Panc1 (cell line): ENCODE measurements around the gene CMTM4. TPM values are rescaled to one million over a fixed set of nuclear protein-coding genes. Genes with fewer than 3 reads are reported as not detected.

ENCODE experiments used
- ATAC-seq: fragments of 200-7000 bp; cut with Tn5 transposase; 2 replicates; pipeline ENCODE4 v1.9.1; 2020; ENCODE audit warnings: mild to moderate bottlenecking, moderate library complexity
- BruUV-seq: library from RNA; stranded (reverse); fragments of 400-500 nt; replicated peaks from 2 replicates; lab custom pipeline; 2021; lab: Mats Ljungman, UMichigan
- CTCF ChIA-PET: fragments of 300-600 bp; sonication (Branson Sonifier 250); formaldehyde crosslinking; loops from one replicate; lab custom pipeline; 2022; ENCODE audit warnings: antibody characterized with exemption; lab: Charles Lee
- POLR2A ChIA-PET: fragments of 300-600 bp; sonication (Branson Sonifier 250); formaldehyde crosslinking; loops from one replicate; lab custom pipeline; 2022; ENCODE audit warnings: antibody characterized with exemption; lab: Charles Lee
- DNase-seq: peaks from one replicate; pipeline ENCODE4 v3.0.0-alpha.2; 2010; ENCODE audit warnings: low read depth, low spot score
- H3K27ac ChIP-seq: 2 replicates; pipeline ENCODE4 v1.5.1; 2011; ENCODE audit warnings: mild to moderate bottlenecking, low read length, inconsistent platforms
- H3K27me3 ChIP-seq: fragments of 200-500 bp; sonication (Bioruptor generic); 2 replicates; pipeline ENCODE4 v1.6.0; 2014; ENCODE audit warnings: low read length, inconsistent platforms; ENCODE audit not compliant: control insufficient read depth, insufficient read depth
- H3K36me3 ChIP-seq: fragments of 200-500 bp; sonication (Bioruptor generic); 2 replicates; pipeline ENCODE4 v1.5.1; 2014; ENCODE audit warnings: inconsistent platforms, mild to moderate bottlenecking, low read length, moderate library complexity; ENCODE audit not compliant: control insufficient read depth, insufficient read depth
- H3K4me1 ChIP-seq: 2 replicates; pipeline ENCODE4 v1.5.1; 2011; ENCODE audit warnings: inconsistent platforms, mild to moderate bottlenecking, low read length, moderate library complexity; ENCODE audit not compliant: control insufficient read depth, insufficient read depth
- H3K4me3 ChIP-seq, 2 experiments: 2 replicates each; pipeline ENCODE4 v1.5.1; 2011 to 2012; ENCODE audit warnings: low read depth in 2 of 2, low read length in 2 of 2, mild to moderate bottlenecking in 2 of 2, inconsistent platforms in 1 of 2, moderate library complexity in 1 of 2
- H3K9me3 ChIP-seq: fragments of 200-500 bp; sonication (Bioruptor generic); 2 replicates; pipeline ENCODE4 v1.5.1; 2014; ENCODE audit warnings: low read depth, mild to moderate bottlenecking, inconsistent platforms, low read length, moderate library complexity; ENCODE audit not compliant: control insufficient read depth, insufficient read depth
- POLR2AphosphoS5 ChIP-seq: IDR thresholded peaks from 2 replicates; pipeline ENCODE4 v1.6.1; 2012; ENCODE audit warnings: mild to moderate bottlenecking, low read depth, low read length, moderate library complexity
- SIN3A ChIP-seq: IDR thresholded peaks from 2 replicates; pipeline ENCODE4 v1.6.1; 2012; ENCODE audit warnings: low read depth, mild to moderate bottlenecking, low read length, moderate library complexity, borderline replicate concordance; ENCODE audit not compliant: insufficient read depth
- TCF7L2 ChIP-seq: IDR thresholded peaks from 2 replicates; pipeline ENCODE4 v1.6.1; 2011; ENCODE audit warnings: mild to moderate bottlenecking, low read depth, low read length, inconsistent platforms
- in situ Hi-C: cut with HindIII; loops from 2 replicates; pipeline ENCODE4 v1.10.0; 2016; ENCODE audit warnings: low sequenced_read_pairs, low pct_unique_long_range_greater_than_20kb
- intact Hi-C: fragments of 100-400 bp; cut with micrococcal nuclease; formaldehyde crosslinking; loops from one replicate; pipeline ENCODE4 v1.10.0; 2022; ENCODE audit not compliant: unreplicated experiment
- total RNA-seq: library from RNA; stranded (reverse); gene quantifications from one replicate; pipeline ENCODE4 v1.2.1, GENCODE V29; 2021; ENCODE audit not compliant: unreplicated experiment
- TF ChIP-seq, protein P1 (sequence below): fragments of 450-650 bp; IDR thresholded peaks from 2 replicates; pipeline ENCODE4 v1.5.1; 2017; ENCODE audit warnings: mild to moderate bottlenecking
- TF ChIP-seq, protein P2 (sequence below), 2 experiments: IDR thresholded peaks; 2 replicates each; pipeline ENCODE4 v1.6.1; 2011 to 2012; ENCODE audit warnings: low read depth in 2 of 2, control low read depth in 1 of 2, low read length in 1 of 2, mild to moderate bottlenecking in 1 of 2, moderate library complexity in 1 of 2; ENCODE audit not compliant: insufficient read depth in 1 of 2

Gene CMTM4
- total RNA-seq, 1 experiment from 2014 or later: 51.9 TPM

DNA sequence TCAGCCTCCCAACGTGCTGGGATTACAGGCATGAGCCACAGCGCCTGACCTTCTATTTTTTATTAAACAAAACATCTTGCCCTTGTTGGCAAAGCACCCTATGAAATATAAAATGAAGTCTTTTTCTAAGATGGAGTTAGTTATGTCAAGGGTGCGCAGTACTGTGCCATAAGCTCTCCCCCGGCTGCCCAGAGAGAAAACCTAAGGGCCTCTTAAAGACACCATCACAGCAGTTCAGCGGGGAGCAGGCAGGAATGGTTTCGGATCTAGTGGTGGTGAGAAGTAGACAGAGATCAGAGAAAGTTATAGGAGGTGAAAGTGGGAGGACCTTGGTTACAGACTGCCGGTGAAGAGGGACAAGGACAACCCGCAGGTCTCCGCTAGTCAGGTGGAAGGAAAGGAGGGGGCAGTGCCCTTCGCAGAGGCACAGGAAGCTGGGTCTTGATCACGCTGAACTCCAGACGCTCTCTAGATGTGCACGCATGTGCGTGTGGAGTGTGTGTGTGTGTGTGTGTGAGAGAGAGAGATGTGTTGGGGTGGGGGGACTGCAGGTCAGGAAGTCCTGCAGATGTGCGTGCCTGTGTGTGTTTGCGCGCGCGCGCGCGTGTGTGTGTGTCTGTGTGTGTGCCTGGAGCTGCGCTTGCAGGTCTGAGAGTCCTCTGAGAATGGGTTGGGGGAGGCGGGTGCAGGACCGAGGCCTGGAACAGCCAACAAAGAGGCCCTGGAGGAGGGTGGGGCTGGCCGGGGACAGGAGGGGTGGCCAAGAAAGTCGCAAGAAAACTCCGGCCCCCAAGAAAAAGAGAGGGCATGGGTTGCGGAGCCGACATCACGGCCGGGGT lies 92.8 kb downstream of the CMTM4 start:
- Histone ChIP-seq H3K9me3 (no peaks in the 10 kb centered on the region), H3K4me3 (peak overlapping the region; percentile 60 to 69), H3K27ac (peak overlapping the region; percentile 69), H3K36me3 (no peaks in the 10 kb centered on the region; the same call in 1 of the 2 replicates), H3K4me1 (peaks cover 19% of the 10 kb centered on the region), H3K27me3 (no peaks in the 10 kb centered on the region)
- DNase-seq: no peak
- POLR2A ChIA-PET: interaction anchor here (0.6 kb wide), 1 partner anchor 99 kb away, joined by 7 read pairs; no protein-coding TSS in a partner anchor
- intact Hi-C loops (loop anchor here (10.0 kb wide), 1 partner anchor 199 kb away; no protein-coding TSS in a partner anchor), in situ Hi-C loops (no loop called here)
- TF ChIP-seq POLR2AphosphoS5 (no peak), TCF7L2 (no peak), SIN3A (0 out of 2 replicates have a peak, but pooled peaks have one; percentile 22)
- TF ChIP-seq, protein P1, sequence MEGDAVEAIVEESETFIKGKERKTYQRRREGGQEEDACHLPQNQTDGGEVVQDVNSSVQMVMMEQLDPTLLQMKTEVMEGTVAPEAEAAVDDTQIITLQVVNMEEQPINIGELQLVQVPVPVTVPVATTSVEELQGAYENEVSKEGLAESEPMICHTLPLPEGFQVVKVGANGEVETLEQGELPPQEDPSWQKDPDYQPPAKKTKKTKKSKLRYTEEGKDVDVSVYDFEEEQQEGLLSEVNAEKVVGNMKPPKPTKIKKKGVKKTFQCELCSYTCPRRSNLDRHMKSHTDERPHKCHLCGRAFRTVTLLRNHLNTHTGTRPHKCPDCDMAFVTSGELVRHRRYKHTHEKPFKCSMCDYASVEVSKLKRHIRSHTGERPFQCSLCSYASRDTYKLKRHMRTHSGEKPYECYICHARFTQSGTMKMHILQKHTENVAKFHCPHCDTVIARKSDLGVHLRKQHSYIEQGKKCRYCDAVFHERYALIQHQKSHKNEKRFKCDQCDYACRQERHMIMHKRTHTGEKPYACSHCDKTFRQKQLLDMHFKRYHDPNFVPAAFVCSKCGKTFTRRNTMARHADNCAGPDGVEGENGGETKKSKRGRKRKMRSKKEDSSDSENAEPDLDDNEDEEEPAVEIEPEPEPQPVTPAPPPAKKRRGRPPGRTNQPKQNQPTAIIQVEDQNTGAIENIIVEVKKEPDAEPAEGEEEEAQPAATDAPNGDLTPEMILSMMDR: no peak
- TF ChIP-seq, protein P2, sequence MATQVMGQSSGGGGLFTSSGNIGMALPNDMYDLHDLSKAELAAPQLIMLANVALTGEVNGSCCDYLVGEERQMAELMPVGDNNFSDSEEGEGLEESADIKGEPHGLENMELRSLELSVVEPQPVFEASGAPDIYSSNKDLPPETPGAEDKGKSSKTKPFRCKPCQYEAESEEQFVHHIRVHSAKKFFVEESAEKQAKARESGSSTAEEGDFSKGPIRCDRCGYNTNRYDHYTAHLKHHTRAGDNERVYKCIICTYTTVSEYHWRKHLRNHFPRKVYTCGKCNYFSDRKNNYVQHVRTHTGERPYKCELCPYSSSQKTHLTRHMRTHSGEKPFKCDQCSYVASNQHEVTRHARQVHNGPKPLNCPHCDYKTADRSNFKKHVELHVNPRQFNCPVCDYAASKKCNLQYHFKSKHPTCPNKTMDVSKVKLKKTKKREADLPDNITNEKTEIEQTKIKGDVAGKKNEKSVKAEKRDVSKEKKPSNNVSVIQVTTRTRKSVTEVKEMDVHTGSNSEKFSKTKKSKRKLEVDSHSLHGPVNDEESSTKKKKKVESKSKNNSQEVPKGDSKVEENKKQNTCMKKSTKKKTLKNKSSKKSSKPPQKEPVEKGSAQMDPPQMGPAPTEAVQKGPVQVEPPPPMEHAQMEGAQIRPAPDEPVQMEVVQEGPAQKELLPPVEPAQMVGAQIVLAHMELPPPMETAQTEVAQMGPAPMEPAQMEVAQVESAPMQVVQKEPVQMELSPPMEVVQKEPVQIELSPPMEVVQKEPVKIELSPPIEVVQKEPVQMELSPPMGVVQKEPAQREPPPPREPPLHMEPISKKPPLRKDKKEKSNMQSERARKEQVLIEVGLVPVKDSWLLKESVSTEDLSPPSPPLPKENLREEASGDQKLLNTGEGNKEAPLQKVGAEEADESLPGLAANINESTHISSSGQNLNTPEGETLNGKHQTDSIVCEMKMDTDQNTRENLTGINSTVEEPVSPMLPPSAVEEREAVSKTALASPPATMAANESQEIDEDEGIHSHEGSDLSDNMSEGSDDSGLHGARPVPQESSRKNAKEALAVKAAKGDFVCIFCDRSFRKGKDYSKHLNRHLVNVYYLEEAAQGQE (IDR thresholded peaks at IDR 0.05; ENCODE audit: insufficient read depth in 1 of 2, low read depth in 2 of 2, low read length in 1 of 2): no peak
- no TSS peak for BruUV-seq
- CTCF ChIA-PET: interaction anchor here (0.6 kb wide), 1 partner anchor 13 kb away, joined by 3 read pairs; no protein-coding TSS in a partner anchor
- peak; percentile 69 for ATAC-seq

DNA sequence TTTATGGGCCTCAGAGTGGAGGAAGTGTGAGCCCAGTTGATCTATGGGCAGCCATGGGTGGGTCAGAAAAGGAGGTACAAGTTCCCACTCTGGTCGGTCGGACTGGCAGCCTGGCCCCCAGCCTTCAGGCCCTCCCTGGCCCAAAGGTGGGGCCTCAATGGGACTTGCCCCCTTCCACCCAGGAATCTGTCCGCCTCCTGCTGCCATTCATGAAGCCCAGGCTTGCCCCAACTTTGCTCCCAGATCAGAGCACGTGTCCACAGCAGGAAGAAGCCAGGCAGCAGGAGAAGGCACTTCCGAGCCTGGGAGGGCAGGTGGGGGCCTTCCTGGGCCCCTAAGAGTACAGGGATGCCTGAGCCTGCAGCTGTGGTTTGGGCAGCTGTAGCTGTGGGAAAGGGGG lies 95.1 kb downstream of the CMTM4 start:
- no peaks in the 10 kb centered on the region; the same call in 1 of the 2 replicates for H3K36me3 ChIP-seq
- peaks cover 9% of the 10 kb centered on the region for H3K4me1 ChIP-seq
- no peaks in the 10 kb centered on the region for H3K27me3 ChIP-seq
- no TSS peak for BruUV-seq
- TF ChIP-seq SIN3A (no peak), POLR2AphosphoS5 (no peak), TCF7L2 (no peak)
- TF ChIP-seq, protein P1: no peak
- TF ChIP-seq, protein P2 (IDR thresholded peaks at IDR 0.05; ENCODE audit: insufficient read depth in 1 of 2, low read depth in 2 of 2, low read length in 1 of 2): no peak
- DNase-seq (no peak), ATAC-seq (no peak)
- in situ Hi-C loops: no loop called here
- POLR2A ChIA-PET: no interaction called here
- intact Hi-C loops: loop anchor here (10.0 kb wide), 1 partner anchor 197 kb away; no protein-coding TSS in a partner anchor
- no peaks in the 10 kb centered on the region for H3K9me3 ChIP-seq
- no peak overlapping the region for H3K4me3 ChIP-seq
- CTCF ChIA-PET: no interaction called here
- H3K27ac ChIP-seq: no peak overlapping the region
